Heart left ventricle (tissue), 13 donors: ENCODE results near the gene APBB1.

Source experiments
- POLR2A ChIP-seq, 2 donors: fragments of 450-650 bp; IDR thresholded peaks; one replicate each; pipeline ENCODE4 v1.6.1; 2017; ENCODE audit warnings: antibody characterized with exemption in 2 of 2, mild to moderate bottlenecking in 2 of 2, moderate library complexity in 2 of 2
- TF ChIP-seq, protein P1 (sequence below), 12 donors: fragments of 200-600 bp; sonication (generic) in 4 of 12; IDR thresholded peaks; one replicate each; pipeline versions ENCODE4 v1.5.0 to v1.8.0; 2018 to 2022; ENCODE audit warnings: antibody characterized with exemption in 12 of 12, mild to moderate bottlenecking in 5 of 12
- donor health status: ischemic (EF 13 %, LVEDD 7.1; RV severe dilation, severe dysfunction).
- donor health status: DM: no; HTN: yes; CAD: no.
- donor health status: DM: no; HTN: no; CAD: no.
- donor health status: ischemic (EF 25% LVEDD 6.9; RV normal size, moderate dysfunction).
- donor health status: ischemic (EF 25% LVEDD 5.7; RV mildly dilated, moderate dysfunction).
- donor health status: ischemic (EF 35%, LVEDD 5.7; RV mildly dilated, moderate dysfunction).
- donor health status: nonischemic (EF 11% LVEDD 7.7; RV severe dilation, severe dysfunction).
- donor health status: DM: yes; HTN: yes; CAD: no.
- donor health status: PGD.
- donor health status: ischemic (EF 29% LVEDD 5.4; RV normal size, mild dysfunction).
- donor health status: nonischemic (EF 23%, LVEDD 6.1; RV moderate dilation, normal function).

DNA sequence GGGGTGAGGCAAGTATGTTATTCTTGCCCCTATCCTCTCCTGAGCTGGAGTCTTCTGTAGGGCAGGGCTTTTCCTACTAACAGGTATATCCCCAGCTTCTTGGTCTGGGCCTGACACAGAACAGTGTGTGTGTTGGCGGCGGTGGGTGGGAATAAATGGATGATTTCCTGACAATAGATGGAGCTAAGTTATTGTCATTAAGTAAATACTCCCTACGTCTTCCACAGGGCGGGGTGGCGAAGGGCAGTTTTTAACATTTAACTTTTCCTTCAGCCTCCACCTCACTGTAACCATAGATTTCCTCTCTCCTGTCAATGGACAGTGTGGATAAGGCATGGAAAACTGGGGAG lies 40.3 kb downstream of the APBB1 start:
- no peak for TF ChIP-seq POLR2A (IDR thresholded peaks at IDR 0.05)
- TF ChIP-seq, protein P1, sequence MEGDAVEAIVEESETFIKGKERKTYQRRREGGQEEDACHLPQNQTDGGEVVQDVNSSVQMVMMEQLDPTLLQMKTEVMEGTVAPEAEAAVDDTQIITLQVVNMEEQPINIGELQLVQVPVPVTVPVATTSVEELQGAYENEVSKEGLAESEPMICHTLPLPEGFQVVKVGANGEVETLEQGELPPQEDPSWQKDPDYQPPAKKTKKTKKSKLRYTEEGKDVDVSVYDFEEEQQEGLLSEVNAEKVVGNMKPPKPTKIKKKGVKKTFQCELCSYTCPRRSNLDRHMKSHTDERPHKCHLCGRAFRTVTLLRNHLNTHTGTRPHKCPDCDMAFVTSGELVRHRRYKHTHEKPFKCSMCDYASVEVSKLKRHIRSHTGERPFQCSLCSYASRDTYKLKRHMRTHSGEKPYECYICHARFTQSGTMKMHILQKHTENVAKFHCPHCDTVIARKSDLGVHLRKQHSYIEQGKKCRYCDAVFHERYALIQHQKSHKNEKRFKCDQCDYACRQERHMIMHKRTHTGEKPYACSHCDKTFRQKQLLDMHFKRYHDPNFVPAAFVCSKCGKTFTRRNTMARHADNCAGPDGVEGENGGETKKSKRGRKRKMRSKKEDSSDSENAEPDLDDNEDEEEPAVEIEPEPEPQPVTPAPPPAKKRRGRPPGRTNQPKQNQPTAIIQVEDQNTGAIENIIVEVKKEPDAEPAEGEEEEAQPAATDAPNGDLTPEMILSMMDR (IDR thresholded peaks at IDR 0.05) = no peak
